22Rv1 (cell line): ENCODE data around the gene CDK14.

Source experiments
- H3K27ac ChIP-seq: fragments of 450-650 bp; 2 replicates; pipeline ENCODE4 v1.5.1; 2017
- CTCF ChIP-seq: fragments of 450-650 bp; IDR thresholded peaks from 2 replicates; pipeline ENCODE4 v1.5.1; 2017; ENCODE audit warnings: mild to moderate bottlenecking
- ZFX ChIP-seq: fragments of 450-650 bp; IDR thresholded peaks from 2 replicates; pipeline ENCODE4 v1.6.1; 2017; ENCODE audit warnings: antibody characterized with exemption, borderline replicate concordance

CDK14 gene

GRCh38 chr7:90977056-90977455 lies 380.9 kb downstream of the CDK14 start:
- TF ChIP-seq ZFX, result no peak
- no peak for TF ChIP-seq CTCF
- no peak overlapping the region for H3K27ac ChIP-seq

GRCh38 chr7:90980545-90980944 lies 384.4 kb downstream of the CDK14 start:
- no peak for TF ChIP-seq CTCF
- no peak overlapping the region for H3K27ac ChIP-seq

GRCh38 chr7:90982228-90982627 lies 386.1 kb downstream of the CDK14 start:
- TF ChIP-seq ZFX (no peak), CTCF (no peak)

GRCh38 chr7:90984692-90985091 lies 388.6 kb downstream of the CDK14 start:
- H3K27ac ChIP-seq, result no peak overlapping the region
- no peak for TF ChIP-seq CTCF
- no peak for TF ChIP-seq ZFX

More at GRCh38 chr7:90982228-90982627, 386.1 kb downstream of the CDK14 start:
- no peak overlapping the region for H3K27ac ChIP-seq

DNA sequence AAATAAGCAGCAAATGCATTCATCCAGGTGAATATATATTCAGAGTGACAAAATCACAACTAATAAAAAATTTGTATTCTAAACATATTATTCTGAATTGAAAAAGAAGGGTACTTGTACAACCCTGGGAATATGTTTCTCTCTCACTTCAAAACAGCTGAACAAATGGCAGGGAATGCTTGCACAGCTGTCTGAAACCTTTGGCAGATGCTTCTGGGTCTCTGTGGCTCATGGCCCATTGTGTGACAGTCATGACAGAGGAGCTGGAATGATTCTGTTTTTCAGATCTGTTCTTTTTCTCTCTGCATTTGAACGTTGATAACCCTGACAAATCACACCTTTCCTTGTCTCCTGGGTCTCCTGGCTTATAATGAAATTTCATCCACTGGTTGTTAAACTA lies 392.4 kb downstream of the CDK14 start:
- H3K27ac ChIP-seq, result no peak overlapping the region
- TF ChIP-seq CTCF, result no peak
- TF ChIP-seq ZFX, result no peak

DNA sequence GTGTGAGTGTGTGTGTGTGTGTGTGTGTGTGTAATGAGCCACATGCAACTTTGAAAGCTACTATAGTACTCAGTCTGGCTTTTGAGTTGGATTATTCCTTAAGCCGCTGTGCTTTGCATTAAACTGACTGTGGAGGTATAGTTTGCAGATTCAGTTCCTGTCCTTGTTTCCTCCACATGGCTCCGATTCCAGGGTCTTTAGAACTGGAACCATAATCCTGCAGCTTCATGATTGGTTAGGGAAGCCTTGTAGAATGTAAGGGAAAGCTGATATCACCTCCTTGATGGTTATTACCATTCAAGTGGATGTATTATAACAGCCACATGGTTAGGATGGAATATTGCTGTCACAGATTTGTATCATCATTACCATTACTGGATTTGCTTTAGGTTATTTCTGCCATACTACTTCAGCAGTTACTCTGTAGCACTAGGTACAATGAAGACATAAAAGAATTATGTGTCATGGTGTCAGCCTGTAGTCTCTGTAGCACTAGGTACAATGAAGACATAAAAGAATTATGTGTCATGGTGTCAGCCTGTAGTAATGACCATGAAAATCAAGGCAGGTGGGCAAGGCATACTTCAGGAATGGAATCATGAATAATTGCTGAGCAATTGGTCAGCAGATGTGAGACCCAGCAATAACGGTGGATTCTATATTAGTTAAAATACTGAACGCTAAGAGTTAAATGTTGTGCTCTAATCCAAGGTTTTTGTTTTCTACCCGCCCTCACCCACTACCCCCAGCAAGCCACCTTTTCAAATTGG lies 393.1 kb downstream of the CDK14 start:
- TF ChIP-seq ZFX (no peak), CTCF (no peak)
- no peak overlapping the region for H3K27ac ChIP-seq

DNA sequence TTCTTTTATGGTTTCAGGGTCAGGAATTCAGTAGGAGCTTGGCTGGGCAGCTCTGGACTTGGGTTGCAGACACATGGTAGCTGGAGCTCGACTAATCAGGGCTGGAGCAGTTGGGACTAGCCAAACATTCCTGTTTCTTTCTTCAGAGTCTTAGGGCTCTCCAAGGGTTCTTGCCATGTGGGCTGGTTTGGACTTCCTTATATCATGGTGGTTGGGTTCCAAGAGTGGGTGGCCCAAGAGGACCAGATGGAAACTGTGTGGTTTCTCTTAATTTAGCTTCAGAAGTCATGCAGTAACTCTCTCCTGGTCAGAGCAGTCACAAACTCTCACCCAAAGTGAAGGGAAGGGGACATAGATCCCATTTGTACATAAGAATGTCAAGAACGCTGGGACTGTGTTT lies 398.0 kb downstream of the CDK14 start:
- TF ChIP-seq ZFX, result no peak
- no peak for TF ChIP-seq CTCF

More for the DNA sequence above, 398.0 kb downstream of the CDK14 start:
- no peak overlapping the region for H3K27ac ChIP-seq
